H1 (cell line): ENCODE data around the gene HOXD12. TPM values are rescaled to one million over a fixed set of nuclear protein-coding genes. Genes with fewer than 3 reads are reported as not detected.

Source experiments
- CHD7 ChIP-seq: fragments of 300-600 bp; sonication (generic); IDR thresholded peaks from 2 replicates; pipeline ENCODE4 v1.7.1; 2012; ENCODE audit warnings: low read length, moderate library complexity, mild to moderate bottlenecking, inconsistent platforms; ENCODE audit not compliant: insufficient replicate concordance
- polyA plus RNA-seq, 7 experiments: library from polyadenylated mRNA; depleted of rRNA in 3 of 7; stranded (reverse) in 5 of 7; unstranded in 2 of 7; fragments of >200 nt in 5 of 7; fragments of 200-250 nt in 2 of 7; gene quantifications; 1 replicate in 5 of 7; 2 replicates in 1 of 7; 4 replicates in 1 of 7; pipeline versions ENCODE4 v1.2.1 to v1.2.3, GENCODE V29; 2011 to 2013; ENCODE audit warnings: missing spikeins in 2 of 7, mixed read lengths in 2 of 7
- total RNA-seq: library from RNA; stranded (reverse); fragmentation: NEBNext Ultra II Directional; extraction: Animal tissue kit (Norgen Biotek cat#: 25700); gene quantifications from 2 replicates; pipeline ENCODE4 v1.2.1, GENCODE V29; 2021

Gene HOXD12
- total and polyA plus RNA-seq, 2 of the 8 experiments (the other 6 are each of a cell fraction or from before 2014, with no cell fraction given), result not detected

- TF ChIP-seq CHD7, result no peak
Observed at GRCh38 chr2:176130147-176130956, 30.8 kb downstream of the HOXD12 start (continued).
